A549 (cell line): ENCODE results near the gene BCL2.

Source experiments
- BHLHE40 ChIP-seq: IDR thresholded peaks from 2 replicates; pipeline ENCODE4 v1.6.1; 2012; ENCODE audit warnings: low read depth, low read length, inconsistent platforms
- CTCF ChIP-seq: fragments of >200 bp; sonication (Bioruptor Twin); formaldehyde crosslinking; IDR thresholded peaks from 3 replicates; pipeline ENCODE4 v1.5.1; 2016
- RFX5 ChIP-seq: fragments of 450-650 bp; IDR thresholded peaks from 2 replicates; pipeline ENCODE4 v1.7.1; 2014; ENCODE audit warnings: antibody characterized with exemption, mild to moderate bottlenecking, moderate library complexity

GRCh38 chr18:63244607-63245006, 75.0 kb downstream of the BCL2 start:
- TF ChIP-seq CTCF (no peak), RFX5 (no peak), BHLHE40 (no peak)
